ENCODE measurements around the gene TOMM70. TPM values are rescaled to one million over a fixed set of nuclear protein-coding genes. Genes with fewer than 3 reads are reported as not detected.
"Not testable (repeated sequence)": the region's sequence is repeated elsewhere in the genome, so short reads cannot be mapped to it uniquely, and the experiment has no call there.

TOMM70 gene
- total RNA-seq (10 to 100 TPM; 34.7 to 37.5 TPM), polyA plus RNA-seq (10 to 100 TPM; 16.2 to 21.9 TPM)

- Mint-ChIP-seq H3K9me3 (no peaks in the 10 kb centered on the region), H3K27ac (peak within 1 kb of the TSS; percentile 95 to 99 (median 97)), H3K4me3 (peak within 1 kb of the TSS; percentile 96 to 99 (median 97)), H3K36me3 (peaks cover 4 to 16% of the 10 kb centered on the region in 2 donors), H3K4me1 (peaks cover 36 to 73% (median 57%) of the 10 kb centered on the region in 4 donors), H3K27me3 (no peaks in the 10 kb centered on the region)
- H3K4me1 ChIP-seq (ENCODE audit: insufficient read depth, low read length), result peaks cover 52% of the 10 kb centered on the region
- intact Hi-C loops (cut with micrococcal nuclease), result loop anchor here (1.0 to 2.0 kb wide), 8 partner anchors 31 to 1276 kb away; partner anchors contain the start of genes CMSS1, NIT2, TBC1D23 and TFG
- H3K36me3 ChIP-seq (ENCODE audit: insufficient read depth, low read length), result no peaks in the 10 kb centered on the region
- peak; percentile 94 to 97 (median 95) for DNase-seq
- H3K9me3 ChIP-seq (ENCODE audit: control insufficient read depth in 1 of 2, low read length in 2 of 2), result no peaks in the 10 kb centered on the region
- peak within 1 kb of the TSS; percentile 85 for H3K27ac ChIP-seq (ENCODE audit: low read depth, low read length)
- H3K4me3 ChIP-seq (ENCODE audit: low read length in 2 of 2), result peak within 1 kb of the TSS; percentile 83 to 98
- no peaks in the 10 kb centered on the region for H3K27me3 ChIP-seq (ENCODE audit: insufficient read depth, low read length)
- POLR2A ChIA-PET (ENCODE audit: partially characterized antibody), result interaction anchor here (0.6 to 3.0 kb wide), 10 partner anchors 15 to 1275 kb away, joined by 3 to 23 read pairs (median 6); partner anchors contain the start of genes NIT2, PCNP, TBC1D23 and TFG
- CTCF ChIA-PET (ENCODE audit: partially characterized antibody), result interaction anchor here (0.8 to 1.9 kb wide), 7 partner anchors 14 to 583 kb away, joined by 3 to 6 read pairs (median 4); partner anchors contain the start of genes CMSS1 and TBC1D23
Observed at GRCh38 chr3:100400780-100401673, at the start of gene TOMM70, which contains the start of gene LNP1. TOMM70 (minus strand) TSS chr3:100401089; CDS start chr3:100400949, 140 bp downstream. LNP1 (plus strand) TSS chr3:100401539; CDS start chr3:100429730, 28,191 bp downstream.

DNA sequence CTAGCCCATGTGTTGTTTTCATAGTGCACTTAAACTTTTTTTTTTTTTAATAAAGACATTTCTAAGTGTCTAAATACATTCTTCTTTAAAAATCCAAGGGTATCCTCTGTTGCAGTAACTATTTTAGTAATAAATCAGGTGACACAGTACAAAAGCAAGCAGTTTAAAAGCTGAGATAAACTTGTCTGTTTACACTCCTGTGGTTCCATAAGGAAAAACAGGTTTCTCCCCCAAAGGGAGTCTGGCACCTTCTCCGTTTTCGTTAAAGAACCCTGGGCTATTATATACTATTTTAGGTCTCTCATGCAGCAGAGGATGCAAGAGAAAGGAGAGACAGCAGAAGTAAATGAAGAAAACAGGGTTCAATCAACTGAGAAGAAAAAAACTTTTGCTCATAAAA is 48.3 kb upstream of the TOMM70 start:
- no peaks in the 10 kb centered on the region for H3K27me3 ChIP-seq (ENCODE audit: insufficient read depth, low read length)
- H3K36me3 Mint-ChIP-seq, result no peaks in the 10 kb centered on the region
- H3K36me3 ChIP-seq (ENCODE audit: insufficient read depth, low read length), result no peaks in the 10 kb centered on the region
- H3K9me3 ChIP-seq (ENCODE audit: control insufficient read depth in 1 of 2, low read length in 2 of 2), result no peaks in the 10 kb centered on the region
- DNase-seq, result no peak
- intact Hi-C loops (cut with micrococcal nuclease), result no loop called here
- POLR2A ChIA-PET (ENCODE audit: partially characterized antibody), result no interaction called here
- no peak overlapping the region for H3K27ac ChIP-seq (ENCODE audit: low read depth, low read length)
- no peaks in the 10 kb centered on the region for H3K4me1 ChIP-seq (ENCODE audit: insufficient read depth, low read length)
- no peaks in the 10 kb centered on the region for H3K4me1 Mint-ChIP-seq
- peaks cover 0 to 5% of the 10 kb centered on the region in 2 donors for H3K27me3 Mint-ChIP-seq
- peaks cover 0 to 10% (median under 1%) of the 10 kb centered on the region in 8 donors for H3K9me3 Mint-ChIP-seq
- H3K4me3 Mint-ChIP-seq, result no peak overlapping the region
- H3K27ac Mint-ChIP-seq, result no peak overlapping the region
- H3K4me3 ChIP-seq (ENCODE audit: low read length in 2 of 2), result no peak overlapping the region
- CTCF ChIA-PET (ENCODE audit: partially characterized antibody), result interaction anchor here (1.7 kb wide), 1 partner anchor 16 kb away, joined by 4 read pairs; no protein-coding TSS in a partner anchor

GRCh38 chr3:100448079-100448478 is 47.2 kb upstream of the TOMM70 start:
- no peaks in the 10 kb centered on the region for H3K9me3 ChIP-seq (ENCODE audit: control insufficient read depth in 1 of 2, low read length in 2 of 2)
- H3K27ac Mint-ChIP-seq, result no peak overlapping the region
- H3K36me3 Mint-ChIP-seq, result no peaks in the 10 kb centered on the region
- no peak overlapping the region for H3K27ac ChIP-seq (ENCODE audit: low read depth, low read length)
- H3K27me3 Mint-ChIP-seq, result peaks cover 0 to 5% of the 10 kb centered on the region in 2 donors
- H3K4me3 ChIP-seq (ENCODE audit: low read length in 2 of 2), result no peak overlapping the region
- no peaks in the 10 kb centered on the region for H3K4me1 ChIP-seq (ENCODE audit: insufficient read depth, low read length)
- ChIA-PET CTCF (ENCODE audit: partially characterized antibody) (interaction anchor here (1.2 to 1.7 kb wide), 2 partner anchors 15 to 17 kb away, joined by 3 to 4 read pairs; no protein-coding TSS in a partner anchor), POLR2A (ENCODE audit: partially characterized antibody) (no interaction called here)
- H3K27me3 ChIP-seq (ENCODE audit: insufficient read depth, low read length), result no peaks in the 10 kb centered on the region
- no peak for DNase-seq
- H3K36me3 ChIP-seq (ENCODE audit: insufficient read depth, low read length), result no peaks in the 10 kb centered on the region
- no peaks in the 10 kb centered on the region for H3K4me1 Mint-ChIP-seq
- intact Hi-C loops (cut with micrococcal nuclease), result no loop called here
- H3K4me3 Mint-ChIP-seq, result no peak overlapping the region
- H3K9me3 Mint-ChIP-seq, result peaks cover 0 to 10% (median under 1%) of the 10 kb centered on the region in 8 donors

- H3K27ac Mint-ChIP-seq, result not testable (repeated sequence)
Observed at GRCh38 chr3:100447067-100447466, 46.2 kb upstream of the TOMM70 start.

DNA sequence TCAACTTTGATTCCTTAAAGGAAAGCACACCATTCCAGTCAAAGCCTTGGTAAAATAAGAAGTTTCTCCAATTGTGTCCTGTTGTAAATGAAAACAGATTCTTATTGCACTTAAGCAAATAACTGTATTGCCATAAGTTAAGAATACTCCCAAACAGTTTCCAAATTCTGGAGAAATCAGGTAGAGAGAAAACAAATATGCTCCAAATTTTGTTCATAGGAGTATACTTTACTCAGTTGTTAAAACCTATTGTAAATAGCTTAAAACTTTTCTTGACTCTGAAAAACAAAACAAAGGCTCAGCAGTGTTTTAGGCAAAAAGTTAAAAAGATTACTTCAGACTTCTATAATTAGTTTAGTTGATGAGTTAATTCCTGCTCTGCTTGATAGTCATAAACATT is 42.8 kb upstream of the TOMM70 start:
- H3K4me1 Mint-ChIP-seq, result peaks cover 7 to 9% (median 8%) of the 10 kb centered on the region in 4 donors
- H3K9me3 ChIP-seq (ENCODE audit: control insufficient read depth in 1 of 2, low read length in 2 of 2), result no peaks in the 10 kb centered on the region
- peaks cover 0 to 10% (median under 1%) of the 10 kb centered on the region in 8 donors for H3K9me3 Mint-ChIP-seq
- no peak overlapping the region for H3K27ac Mint-ChIP-seq
- no peaks in the 10 kb centered on the region for H3K27me3 ChIP-seq (ENCODE audit: insufficient read depth, low read length)
- H3K4me1 ChIP-seq (ENCODE audit: insufficient read depth, low read length), result peaks cover 7% of the 10 kb centered on the region
- H3K36me3 Mint-ChIP-seq, result no peaks in the 10 kb centered on the region
- intact Hi-C loops (cut with micrococcal nuclease), result no loop called here
- H3K27me3 Mint-ChIP-seq, result peaks cover 0 to 5% of the 10 kb centered on the region in 2 donors
- DNase-seq, result no peak
- CTCF ChIA-PET (ENCODE audit: partially characterized antibody), result no interaction called here
- H3K27ac ChIP-seq (ENCODE audit: low read depth, low read length), result no peak overlapping the region
- POLR2A ChIA-PET (ENCODE audit: partially characterized antibody), result no interaction called here
- H3K4me3 ChIP-seq (ENCODE audit: low read length in 2 of 2), result no peak overlapping the region
- no peaks in the 10 kb centered on the region for H3K36me3 ChIP-seq (ENCODE audit: insufficient read depth, low read length)
- no peak overlapping the region for H3K4me3 Mint-ChIP-seq

More at GRCh38 chr3:100447067-100447466, 46.2 kb upstream of the TOMM70 start:
- H3K4me1 ChIP-seq (ENCODE audit: insufficient read depth, low read length); H3K4me3 ChIP-seq (ENCODE audit: low read length in 2 of 2); H3K4me1 Mint-ChIP-seq; H3K9me3 ChIP-seq (ENCODE audit: control insufficient read depth in 1 of 2, low read length in 2 of 2); H3K36me3 ChIP-seq (ENCODE audit: insufficient read depth, low read length); H3K27ac ChIP-seq (ENCODE audit: low read depth, low read length); CTCF ChIA-PET (ENCODE audit: partially characterized antibody); intact Hi-C loops (cut with micrococcal nuclease); H3K27me3 Mint-ChIP-seq; H3K36me3 Mint-ChIP-seq; DNase-seq; H3K4me3 Mint-ChIP-seq; H3K27me3 ChIP-seq (ENCODE audit: insufficient read depth, low read length); POLR2A ChIA-PET (ENCODE audit: partially characterized antibody): not testable (repeated sequence)
- peaks cover 0 to 10% (median under 1%) of the 10 kb centered on the region in 8 donors for H3K9me3 Mint-ChIP-seq

DNA sequence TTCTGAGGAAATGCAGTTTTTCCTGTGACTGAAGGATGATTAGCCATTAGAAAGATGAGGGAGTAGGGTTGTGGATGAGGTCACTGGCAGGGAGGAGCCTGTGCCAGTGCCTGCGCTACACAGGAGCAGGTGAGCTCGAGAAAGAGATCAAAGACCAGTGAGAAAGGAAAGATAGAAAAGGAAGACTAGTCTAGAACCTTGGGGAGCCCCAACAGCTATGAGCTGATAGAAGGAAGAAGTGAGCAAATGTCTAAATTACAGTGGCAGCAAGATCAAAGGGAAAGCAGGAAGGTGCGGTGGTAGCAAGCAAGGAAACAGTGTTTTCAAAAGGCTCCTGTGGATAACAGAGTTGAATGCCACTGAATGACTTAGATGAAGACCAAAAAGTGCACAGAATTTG is 40.0 kb upstream of the TOMM70 start:
- CTCF ChIA-PET (ENCODE audit: partially characterized antibody), result interaction anchor here (0.9 kb wide), 1 partner anchor 22 kb away, joined by 3 read pairs; no protein-coding TSS in a partner anchor
- H3K27ac Mint-ChIP-seq, result peak overlapping the region in 2 of 7 donors; percentile 2 to 9
- Histone ChIP-seq H3K27ac (ENCODE audit: low read depth, low read length) (no peak overlapping the region), H3K4me1 (ENCODE audit: insufficient read depth, low read length) (peaks cover 7% of the 10 kb centered on the region), H3K27me3 (ENCODE audit: insufficient read depth, low read length) (no peaks in the 10 kb centered on the region), H3K36me3 (ENCODE audit: insufficient read depth, low read length) (no peaks in the 10 kb centered on the region), H3K4me3 (ENCODE audit: low read length in 2 of 2) (no peak overlapping the region), H3K9me3 (ENCODE audit: control insufficient read depth in 1 of 2, low read length in 2 of 2) (no peaks in the 10 kb centered on the region)
- peaks cover 0 to 2% of the 10 kb centered on the region in 2 donors for H3K27me3 Mint-ChIP-seq
- peak in 4 of 5 donors; percentile 0 to 4 (median 4) for DNase-seq
- H3K4me1 Mint-ChIP-seq, result peaks cover 7 to 9% (median 8%) of the 10 kb centered on the region in 4 donors
- POLR2A ChIA-PET (ENCODE audit: partially characterized antibody), result no interaction called here
- H3K9me3 Mint-ChIP-seq, result peaks cover 0 to 3% (median 0%) of the 10 kb centered on the region in 8 donors
- intact Hi-C loops (cut with micrococcal nuclease), result no loop called here
- H3K4me3 Mint-ChIP-seq, result peak overlapping the region in 3 of 8 donors; percentile 12 to 41 (median 14)
- no peaks in the 10 kb centered on the region for H3K36me3 Mint-ChIP-seq

DNA sequence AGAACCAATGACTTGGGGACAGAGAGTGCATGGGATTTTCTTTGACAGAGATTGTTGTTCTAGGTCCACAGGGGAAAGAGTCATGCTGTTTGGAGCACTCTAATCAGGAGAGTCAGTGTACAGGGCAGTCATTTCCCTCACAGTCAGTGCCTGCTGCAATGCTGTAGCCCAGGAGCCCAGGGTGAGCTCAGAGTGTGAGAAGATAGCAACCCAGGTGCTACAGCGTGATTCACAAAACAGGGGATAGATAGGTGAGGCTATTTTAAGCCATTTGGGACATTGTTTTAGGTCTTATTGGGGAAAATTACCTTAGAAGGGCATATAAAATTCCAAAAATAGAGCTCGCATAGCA is 37.7 kb upstream of the TOMM70 start:
- Histone ChIP-seq H3K36me3 (ENCODE audit: insufficient read depth, low read length) (no peaks in the 10 kb centered on the region), H3K4me1 (ENCODE audit: insufficient read depth, low read length) (peaks cover 7% of the 10 kb centered on the region), H3K9me3 (ENCODE audit: control insufficient read depth in 1 of 2, low read length in 2 of 2) (no peaks in the 10 kb centered on the region), H3K27ac (ENCODE audit: low read depth, low read length) (no peak overlapping the region), H3K27me3 (ENCODE audit: insufficient read depth, low read length) (no peaks in the 10 kb centered on the region), H3K4me3 (ENCODE audit: low read length in 2 of 2) (no peak overlapping the region)
- no peaks in the 10 kb centered on the region for H3K27me3 Mint-ChIP-seq
- no peak overlapping the region for H3K4me3 Mint-ChIP-seq
- intact Hi-C loops (cut with micrococcal nuclease), result no loop called here
- DNase-seq, result no peak
- ChIA-PET CTCF (ENCODE audit: partially characterized antibody) (no interaction called here), POLR2A (ENCODE audit: partially characterized antibody) (no interaction called here)
- peaks cover 7 to 9% (median 8%) of the 10 kb centered on the region in 4 donors for H3K4me1 Mint-ChIP-seq
- peaks cover 0 to 6% (median 0%) of the 10 kb centered on the region in 8 donors for H3K9me3 Mint-ChIP-seq
- H3K36me3 Mint-ChIP-seq, result no peaks in the 10 kb centered on the region
- H3K27ac Mint-ChIP-seq, result no peak overlapping the region

All from CD4-positive, alpha-beta memory T cell (primary cell).